Panc1 (cell line): ENCODE data around the gene CENPS. TPM values are rescaled to one million over a fixed set of nuclear protein-coding genes. Genes with fewer than 3 reads are reported as not detected.
A peak's percentile ranks its signal among the peaks of the same experiment; 100 is the strongest.

ENCODE experiments used
- ATAC-seq: fragments of 200-7000 bp; cut with Tn5 transposase; 2 replicates; pipeline ENCODE4 v1.9.1; 2020; ENCODE audit warnings: mild to moderate bottlenecking, moderate library complexity
- BruUV-seq: library from RNA; stranded (reverse); fragments of 400-500 nt; replicated peaks from 2 replicates; lab custom pipeline; 2021; lab: Mats Ljungman, UMichigan
- CTCF ChIA-PET: fragments of 300-600 bp; sonication (Branson Sonifier 250); formaldehyde crosslinking; loops from one replicate; lab custom pipeline; 2022; ENCODE audit warnings: antibody characterized with exemption; lab: Charles Lee
- POLR2A ChIA-PET: fragments of 300-600 bp; sonication (Branson Sonifier 250); formaldehyde crosslinking; loops from one replicate; lab custom pipeline; 2022; ENCODE audit warnings: antibody characterized with exemption; lab: Charles Lee
- DNase-seq: peaks from one replicate; pipeline ENCODE4 v3.0.0-alpha.2; 2010; ENCODE audit warnings: low read depth, low spot score
- H3K27ac ChIP-seq: 2 replicates; pipeline ENCODE4 v1.5.1; 2011; ENCODE audit warnings: mild to moderate bottlenecking, low read length, inconsistent platforms
- H3K27me3 ChIP-seq: fragments of 200-500 bp; sonication (Bioruptor generic); 2 replicates; pipeline ENCODE4 v1.6.0; 2014; ENCODE audit warnings: low read length, inconsistent platforms; ENCODE audit not compliant: control insufficient read depth, insufficient read depth
- H3K36me3 ChIP-seq: fragments of 200-500 bp; sonication (Bioruptor generic); 2 replicates; pipeline ENCODE4 v1.5.1; 2014; ENCODE audit warnings: inconsistent platforms, mild to moderate bottlenecking, low read length, moderate library complexity; ENCODE audit not compliant: control insufficient read depth, insufficient read depth
- H3K4me1 ChIP-seq: 2 replicates; pipeline ENCODE4 v1.5.1; 2011; ENCODE audit warnings: inconsistent platforms, mild to moderate bottlenecking, low read length, moderate library complexity; ENCODE audit not compliant: control insufficient read depth, insufficient read depth
- H3K4me3 ChIP-seq, 2 experiments: 2 replicates each; pipeline ENCODE4 v1.5.1; 2011 to 2012; ENCODE audit warnings: low read depth in 2 of 2, low read length in 2 of 2, mild to moderate bottlenecking in 2 of 2, inconsistent platforms in 1 of 2, moderate library complexity in 1 of 2
- H3K9me3 ChIP-seq: fragments of 200-500 bp; sonication (Bioruptor generic); 2 replicates; pipeline ENCODE4 v1.5.1; 2014; ENCODE audit warnings: low read depth, mild to moderate bottlenecking, inconsistent platforms, low read length, moderate library complexity; ENCODE audit not compliant: control insufficient read depth, insufficient read depth
- POLR2AphosphoS5 ChIP-seq: IDR thresholded peaks from 2 replicates; pipeline ENCODE4 v1.6.1; 2012; ENCODE audit warnings: mild to moderate bottlenecking, low read depth, low read length, moderate library complexity
- REST ChIP-seq, 2 experiments: IDR thresholded peaks; 2 replicates each; pipeline ENCODE4 v1.6.1; 2011 to 2012; ENCODE audit warnings: low read depth in 2 of 2, control low read depth in 1 of 2, low read length in 1 of 2, mild to moderate bottlenecking in 1 of 2, moderate library complexity in 1 of 2; ENCODE audit not compliant: insufficient read depth in 1 of 2
- SIN3A ChIP-seq: IDR thresholded peaks from 2 replicates; pipeline ENCODE4 v1.6.1; 2012; ENCODE audit warnings: low read depth, mild to moderate bottlenecking, low read length, moderate library complexity, borderline replicate concordance; ENCODE audit not compliant: insufficient read depth
- TCF7L2 ChIP-seq: IDR thresholded peaks from 2 replicates; pipeline ENCODE4 v1.6.1; 2011; ENCODE audit warnings: mild to moderate bottlenecking, low read depth, low read length, inconsistent platforms
- in situ Hi-C: cut with HindIII; loops from 2 replicates; pipeline ENCODE4 v1.10.0; 2016; ENCODE audit warnings: low sequenced_read_pairs, low pct_unique_long_range_greater_than_20kb
- intact Hi-C: fragments of 100-400 bp; cut with micrococcal nuclease; formaldehyde crosslinking; loops from one replicate; pipeline ENCODE4 v1.10.0; 2022; ENCODE audit not compliant: unreplicated experiment
- total RNA-seq: library from RNA; stranded (reverse); gene quantifications from one replicate; pipeline ENCODE4 v1.2.1, GENCODE V29; 2021; ENCODE audit not compliant: unreplicated experiment
- TF ChIP-seq, protein P1 (sequence below): fragments of 450-650 bp; IDR thresholded peaks from 2 replicates; pipeline ENCODE4 v1.5.1; 2017; ENCODE audit warnings: mild to moderate bottlenecking

Gene CENPS
- total RNA-seq, 1 experiment from 2014 or later = 40.8 TPM

- Histone ChIP-seq H3K27ac (peak within 1 kb of the TSS; percentile 95), H3K9me3 (no peaks in the 10 kb centered on the region), H3K36me3 (no peaks in the 10 kb centered on the region; the same call in 1 of the 2 replicates), H3K4me3 (peak within 1 kb of the TSS; percentile 82 to 89), H3K27me3 (no peaks in the 10 kb centered on the region), H3K4me1 (peaks cover 17% of the 10 kb centered on the region)
- POLR2A ChIA-PET = no interaction called here
- intact Hi-C loops = no loop called here
- DNase-seq (peak; percentile 48), ATAC-seq (peak; percentile 90)
- BruUV-seq = no TSS peak
- CTCF ChIA-PET = no interaction called here
- TF ChIP-seq POLR2AphosphoS5 = peak; percentile 84
- no peak for TF ChIP-seq TCF7L2
- no peak for TF ChIP-seq REST (IDR thresholded peaks at IDR 0.05; ENCODE audit: insufficient read depth in 1 of 2, low read depth in 2 of 2, low read length in 1 of 2)
- TF ChIP-seq, protein P1, sequence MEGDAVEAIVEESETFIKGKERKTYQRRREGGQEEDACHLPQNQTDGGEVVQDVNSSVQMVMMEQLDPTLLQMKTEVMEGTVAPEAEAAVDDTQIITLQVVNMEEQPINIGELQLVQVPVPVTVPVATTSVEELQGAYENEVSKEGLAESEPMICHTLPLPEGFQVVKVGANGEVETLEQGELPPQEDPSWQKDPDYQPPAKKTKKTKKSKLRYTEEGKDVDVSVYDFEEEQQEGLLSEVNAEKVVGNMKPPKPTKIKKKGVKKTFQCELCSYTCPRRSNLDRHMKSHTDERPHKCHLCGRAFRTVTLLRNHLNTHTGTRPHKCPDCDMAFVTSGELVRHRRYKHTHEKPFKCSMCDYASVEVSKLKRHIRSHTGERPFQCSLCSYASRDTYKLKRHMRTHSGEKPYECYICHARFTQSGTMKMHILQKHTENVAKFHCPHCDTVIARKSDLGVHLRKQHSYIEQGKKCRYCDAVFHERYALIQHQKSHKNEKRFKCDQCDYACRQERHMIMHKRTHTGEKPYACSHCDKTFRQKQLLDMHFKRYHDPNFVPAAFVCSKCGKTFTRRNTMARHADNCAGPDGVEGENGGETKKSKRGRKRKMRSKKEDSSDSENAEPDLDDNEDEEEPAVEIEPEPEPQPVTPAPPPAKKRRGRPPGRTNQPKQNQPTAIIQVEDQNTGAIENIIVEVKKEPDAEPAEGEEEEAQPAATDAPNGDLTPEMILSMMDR = no peak
- peak; percentile 82 for TF ChIP-seq SIN3A
- in situ Hi-C loops = no loop called here
Measured at GRCh38 chr1:10474613-10475507, 44.6 kb downstream of the CENPS start, which contains the start of gene PEX14. Gene PEX14 (plus strand): TSS chr1:10474950. CDS start chr1:10474967, 17 bp downstream.

GRCh38 chr1:10475510-10475909 is 45.3 kb downstream of the CENPS start:
- intact Hi-C loops = no loop called here

More at GRCh38 chr1:10475510-10475909, 45.3 kb downstream of the CENPS start:
- Histone ChIP-seq H3K27me3 (no peaks in the 10 kb centered on the region), H3K4me3 (peak overlapping the region; percentile 82 to 89), H3K36me3 (no peaks in the 10 kb centered on the region; the same call in 1 of the 2 replicates), H3K9me3 (no peaks in the 10 kb centered on the region), H3K4me1 (peaks cover 17% of the 10 kb centered on the region), H3K27ac (peak overlapping the region; percentile 95)
- ChIA-PET CTCF (no interaction called here), POLR2A (no interaction called here)
- no TSS peak for BruUV-seq
- ATAC-seq (no peak), DNase-seq (no peak)
- in situ Hi-C loops = no loop called here
- TF ChIP-seq, protein P1 = no peak
- TF ChIP-seq TCF7L2 = no peak
- no peak for TF ChIP-seq REST (IDR thresholded peaks at IDR 0.05; ENCODE audit: insufficient read depth in 1 of 2, low read depth in 2 of 2, low read length in 1 of 2)
- no peak for TF ChIP-seq SIN3A
- no peak for TF ChIP-seq POLR2AphosphoS5
